HuH-7 (cell line): ENCODE measurements around the gene TFF3.

Experiments
- DNase-seq: peaks from one replicate; pipeline ENCODE4 v3.0.0; 2011; ENCODE audit warnings: low spot score

TFF3 gene, protein sequence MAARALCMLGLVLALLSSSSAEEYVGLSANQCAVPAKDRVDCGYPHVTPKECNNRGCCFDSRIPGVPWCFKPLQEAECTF

DNA sequence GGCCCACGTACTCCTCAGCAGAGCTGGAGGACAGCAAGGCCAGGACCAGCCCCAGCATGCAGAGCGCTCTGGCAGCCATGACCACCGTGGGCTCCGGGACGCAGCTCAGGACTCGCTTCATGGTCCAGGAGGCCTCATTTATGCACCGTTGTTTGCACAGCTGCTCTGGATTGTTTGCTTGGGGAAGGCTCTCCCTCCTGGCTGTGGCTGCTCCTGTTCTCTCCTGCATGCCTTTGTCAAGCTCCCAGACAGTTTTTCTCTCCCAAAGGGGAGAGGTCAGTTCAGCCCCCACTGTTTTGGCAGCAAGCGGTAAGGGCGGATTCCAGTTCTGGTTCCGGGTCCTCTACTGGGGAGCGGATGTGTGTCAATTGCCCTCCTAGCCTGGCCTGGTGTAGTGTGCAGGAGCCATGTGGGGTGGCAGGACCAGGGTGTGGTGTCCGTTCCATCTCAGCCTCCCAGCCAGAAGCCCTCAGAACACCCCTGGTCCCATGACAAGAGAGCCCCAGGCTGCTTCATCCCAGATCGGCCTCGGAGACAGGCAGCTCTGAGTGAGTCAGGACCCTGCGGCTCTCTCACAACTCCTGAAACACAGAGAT, at the start of gene TFF3:
TFF3 (minus strand) TSS at position 114 of the 596 bp plus-strand sequence; CDS start at position 79, 35 bp downstream.
- peak; percentile 67 for DNase-seq

DNA sequence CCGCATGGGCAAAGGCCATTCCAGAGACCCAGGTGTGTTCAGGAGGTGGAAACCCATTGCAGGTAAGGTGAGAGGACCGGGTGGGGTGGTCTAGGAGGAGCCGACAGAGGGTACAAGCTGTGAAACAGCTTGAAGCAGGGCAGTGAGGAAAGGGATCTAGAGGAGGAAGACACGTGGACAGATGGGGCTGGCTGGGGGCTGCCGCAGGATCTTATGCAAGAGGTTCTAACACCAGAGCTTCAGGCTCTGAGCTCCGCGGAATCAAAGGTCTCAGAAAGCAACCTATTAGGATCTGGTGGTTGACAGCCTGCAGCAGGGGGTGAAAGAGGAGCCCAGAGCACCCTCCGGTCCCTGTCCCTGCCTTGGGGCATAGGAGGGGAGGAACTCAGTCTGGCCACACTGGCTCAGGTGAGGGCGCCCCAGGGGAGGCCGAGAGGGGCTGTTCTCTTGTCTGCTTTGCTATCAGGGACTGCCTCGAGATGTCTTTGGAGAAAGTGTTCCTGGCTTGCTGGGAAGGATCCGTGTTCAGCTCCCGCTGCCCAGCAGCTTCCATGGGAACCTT, 49.2 kb upstream of the TFF3 start:
- no peak for DNase-seq

DNA sequence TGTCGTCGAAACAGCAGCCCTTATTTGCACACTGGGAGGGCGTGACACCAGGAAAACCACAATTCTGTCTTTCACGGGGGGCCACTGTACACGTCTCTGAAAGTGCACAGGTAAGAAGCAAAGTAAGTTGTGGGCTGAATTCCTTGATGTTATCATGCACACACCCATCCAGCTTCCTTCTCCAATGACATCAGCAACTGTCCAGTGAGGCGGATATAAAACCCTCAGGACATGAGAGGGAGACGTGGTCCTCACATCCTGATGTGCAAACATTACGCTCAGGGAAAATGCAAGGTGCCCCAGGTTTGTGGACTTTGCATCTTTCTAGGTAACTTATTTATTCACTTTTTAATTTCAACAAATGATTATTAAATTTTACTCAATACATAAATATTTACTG, 48.1 kb upstream of the TFF3 start:
- DNase-seq: no peak

DNA sequence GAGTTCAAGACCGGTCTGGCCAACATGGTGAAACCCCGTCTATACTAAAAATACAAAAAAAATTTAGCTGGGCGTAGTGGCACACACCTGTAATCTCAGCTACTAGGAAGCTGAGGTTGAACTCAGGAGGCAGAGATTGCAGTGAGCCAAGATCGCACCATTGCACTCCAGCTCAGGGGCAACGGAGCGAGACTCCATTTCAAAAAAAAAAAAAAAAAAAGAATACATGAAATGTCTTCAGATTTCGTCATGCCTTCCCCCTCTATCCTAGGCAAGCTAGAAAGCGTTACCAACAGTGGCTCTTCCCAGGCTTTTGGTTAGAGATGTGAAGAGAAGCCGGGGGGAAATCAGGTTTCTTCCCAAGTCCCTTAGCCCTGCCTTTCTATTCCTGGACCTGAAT, 47.5 kb upstream of the TFF3 start:
- DNase-seq: no peak

DNA sequence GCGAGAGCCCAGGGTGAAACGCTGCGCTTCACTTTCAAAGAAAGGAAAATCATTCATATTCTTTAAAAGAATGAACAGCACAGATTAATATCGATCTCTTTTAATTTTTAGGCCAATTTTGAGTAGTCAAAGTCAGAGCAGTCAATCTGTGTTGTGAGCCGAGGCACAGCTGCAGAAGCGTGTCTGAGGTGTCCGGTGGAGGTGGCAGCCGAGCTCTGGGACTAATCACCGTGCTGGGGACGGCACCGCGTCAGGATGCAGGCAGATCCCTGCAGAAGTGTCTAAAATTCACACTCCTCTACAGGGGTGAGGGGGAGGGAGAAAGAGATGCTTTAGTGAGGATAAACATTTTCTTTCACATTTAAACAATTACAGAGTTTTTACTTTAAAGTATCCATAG, 47.0 kb upstream of the TFF3 start:
- no peak for DNase-seq

DNA sequence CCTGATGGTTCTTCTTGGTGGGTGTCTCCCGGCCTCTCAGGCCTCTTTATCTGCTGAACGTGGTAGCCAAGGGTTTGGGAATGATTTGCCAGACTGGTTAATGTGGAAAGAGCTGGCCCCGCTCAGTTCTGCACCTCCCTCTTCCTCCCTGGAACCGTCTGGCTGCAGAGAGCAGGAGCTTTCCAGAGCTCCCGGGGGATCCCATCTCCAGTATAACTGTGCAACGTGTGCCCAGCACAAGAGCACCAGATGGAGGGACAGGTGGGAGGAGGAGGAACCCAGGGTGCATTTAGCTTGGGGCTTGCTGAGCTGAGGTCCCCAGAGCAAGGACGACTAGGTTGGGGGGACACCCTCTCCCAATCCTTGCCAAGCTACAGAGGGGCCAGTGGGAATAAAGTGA, 46.1 kb upstream of the TFF3 start:
- no peak for DNase-seq

DNA sequence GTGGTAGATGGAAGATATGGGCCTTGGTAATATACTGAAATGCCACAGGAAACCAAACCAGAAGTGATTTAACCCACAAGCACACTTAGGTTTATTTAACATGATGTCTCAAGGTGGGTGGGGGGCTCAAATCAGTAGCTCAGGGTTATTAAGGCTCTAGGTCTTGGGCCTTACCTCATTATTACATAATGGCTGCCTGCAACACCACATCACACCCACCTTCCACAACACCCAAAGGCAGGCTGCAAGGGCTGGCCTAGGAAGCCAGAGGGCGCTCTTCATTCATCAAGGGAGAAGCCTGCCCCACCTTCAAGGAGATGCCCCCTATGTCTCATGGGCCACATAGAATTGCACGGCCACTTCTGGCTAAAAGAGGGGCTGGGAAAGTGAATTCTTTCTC, 45.1 kb upstream of the TFF3 start:
- no peak for DNase-seq

DNA sequence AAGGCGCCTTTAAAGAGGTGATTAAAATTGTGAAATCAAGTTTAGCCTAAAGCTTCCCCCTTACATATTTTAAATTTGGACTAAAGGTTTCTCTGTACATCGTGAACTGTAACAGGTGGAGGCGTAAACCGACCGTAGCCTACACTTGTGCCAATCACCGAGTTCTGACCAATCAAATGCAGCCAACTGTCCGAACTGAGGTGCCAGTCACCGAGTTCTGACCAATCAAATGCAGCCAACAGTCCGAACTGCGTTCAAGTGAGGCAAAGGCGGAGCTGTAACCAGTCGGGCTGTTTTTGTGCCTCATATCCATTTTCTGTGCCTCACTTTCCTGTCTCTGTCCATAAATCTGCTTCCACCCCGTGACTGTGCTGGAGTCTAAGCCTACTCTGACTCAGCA, 43.7 kb upstream of the TFF3 start:
- no peak for DNase-seq

DNA sequence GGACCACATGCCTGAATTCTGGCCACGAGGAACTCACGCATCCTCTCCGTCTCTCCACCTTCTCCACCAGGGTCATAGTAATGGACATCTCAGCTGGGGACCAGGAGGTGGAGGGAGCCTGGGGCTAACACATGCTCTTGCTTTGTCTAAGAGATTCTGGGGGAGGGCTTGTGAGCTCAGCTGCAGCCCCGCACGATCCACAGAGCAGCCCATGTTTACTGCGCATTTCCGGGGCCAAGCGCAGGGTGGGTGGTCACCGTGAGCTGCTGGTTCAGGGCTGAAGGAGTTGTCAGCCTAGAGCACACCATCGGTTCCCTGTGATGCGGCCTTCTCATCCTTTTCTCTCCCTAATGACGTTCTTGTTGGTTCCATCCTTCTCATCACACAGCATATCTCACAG, 43.1 kb upstream of the TFF3 start:
- no peak for DNase-seq

DNA sequence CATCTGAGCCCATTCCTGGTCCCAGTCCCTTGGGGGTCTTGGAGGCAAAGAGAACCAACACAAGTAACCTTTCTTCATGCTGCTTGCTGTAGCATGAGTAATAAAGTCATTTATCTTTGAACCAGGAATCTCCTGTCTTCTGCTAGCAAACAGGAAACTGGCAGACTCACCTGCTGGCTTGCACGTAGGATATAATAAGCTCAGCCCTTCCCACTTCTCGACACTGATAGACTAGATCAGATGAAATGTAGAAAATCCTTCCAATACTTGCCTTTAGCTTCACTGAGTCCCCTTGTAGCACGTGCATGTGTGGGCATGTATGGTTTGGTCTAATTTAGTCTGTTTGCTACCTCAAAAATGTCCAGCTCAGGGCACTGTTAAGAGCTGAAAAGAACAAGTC, 42.1 kb upstream of the TFF3 start:
- no peak for DNase-seq

DNA sequence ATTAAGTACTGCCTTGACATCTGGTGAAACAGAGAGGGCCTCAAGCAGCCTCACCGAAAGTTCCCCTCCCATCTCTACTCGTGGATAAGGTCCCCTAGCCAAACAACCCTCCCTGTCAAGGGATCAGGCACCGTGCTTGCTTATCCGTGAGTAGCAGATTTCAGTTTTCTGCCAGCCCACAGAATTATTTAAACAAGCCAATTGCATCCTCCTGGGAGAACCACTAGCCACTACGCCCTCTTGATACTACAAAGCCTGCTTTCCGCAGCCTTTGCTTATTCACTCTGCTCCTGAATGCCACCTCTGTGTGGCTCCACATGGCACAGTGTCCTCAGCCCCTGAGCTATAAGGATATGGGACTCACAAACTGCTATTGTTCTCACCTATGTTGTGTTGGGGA, 41.4 kb upstream of the TFF3 start:
- DNase-seq: no peak

DNA sequence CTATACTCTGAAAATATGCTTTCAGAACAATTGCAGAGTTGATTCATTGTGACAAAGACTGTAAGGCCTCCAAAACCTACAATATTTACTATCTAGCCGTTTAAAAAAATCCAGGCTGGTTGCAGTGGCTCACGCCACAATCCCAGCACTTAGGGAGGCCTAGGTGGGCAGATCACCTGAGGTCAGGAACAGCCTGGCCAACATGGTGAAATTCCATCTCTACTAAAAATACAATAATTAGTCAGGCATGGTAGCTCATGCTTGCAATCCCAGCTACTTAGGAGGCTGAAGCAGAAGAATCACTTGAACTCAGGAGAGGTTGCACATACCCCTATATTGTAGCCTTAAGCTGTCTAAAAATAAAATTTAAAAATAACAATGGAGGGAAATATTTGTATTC, 40.8 kb upstream of the TFF3 start:
- DNase-seq: no peak

DNA sequence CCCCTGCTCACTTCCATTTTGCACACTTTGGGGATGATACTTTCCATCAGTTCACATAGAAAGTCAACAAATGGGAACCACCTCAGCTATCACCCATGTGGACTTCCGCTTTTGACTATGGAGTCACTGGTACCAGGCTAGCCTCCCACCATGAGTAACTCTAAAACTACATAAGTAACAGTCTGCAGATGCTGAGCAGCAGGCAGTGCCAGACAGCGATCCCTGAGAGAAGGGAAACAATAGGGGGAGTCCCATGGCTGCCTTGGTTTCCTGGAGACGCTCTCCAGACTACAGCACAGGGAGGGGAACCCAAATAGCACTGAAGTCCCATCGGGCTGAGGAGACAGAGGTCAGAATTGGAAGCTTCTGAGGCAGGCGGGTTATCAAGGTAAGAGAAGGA, 38.4 kb upstream of the TFF3 start:
- no peak for DNase-seq

DNA sequence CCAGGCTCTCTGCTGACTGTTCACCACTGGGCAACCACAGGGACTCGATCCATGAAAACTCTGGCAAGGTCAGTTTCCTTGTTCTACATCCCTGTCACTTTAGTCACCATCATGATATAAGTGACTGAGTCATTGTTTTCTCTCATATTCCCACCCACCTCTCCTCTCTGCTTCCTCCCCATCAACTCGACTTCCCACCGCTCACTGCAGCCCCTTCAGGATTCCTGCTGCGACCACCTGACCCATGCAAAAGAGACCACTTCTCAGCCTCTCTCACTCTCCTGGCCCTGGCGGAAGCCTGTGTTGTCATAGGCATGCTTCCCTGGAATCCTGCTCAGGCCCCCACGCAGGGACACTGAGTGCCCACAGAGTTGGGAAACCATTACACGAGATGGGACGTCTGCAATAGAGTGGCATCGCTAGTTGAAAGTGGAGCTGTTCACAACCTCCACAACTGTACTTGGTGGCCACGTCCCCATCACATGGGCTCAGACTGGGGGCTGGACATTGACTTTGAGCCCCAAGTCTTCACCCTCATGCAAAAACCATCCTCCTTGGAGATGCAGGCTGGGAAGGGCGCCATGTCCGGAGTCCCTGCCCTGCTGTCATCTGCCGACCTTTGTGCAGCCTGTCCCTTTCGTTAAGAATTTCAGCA, 37.4 kb upstream of the TFF3 start:
- no peak for DNase-seq

DNA sequence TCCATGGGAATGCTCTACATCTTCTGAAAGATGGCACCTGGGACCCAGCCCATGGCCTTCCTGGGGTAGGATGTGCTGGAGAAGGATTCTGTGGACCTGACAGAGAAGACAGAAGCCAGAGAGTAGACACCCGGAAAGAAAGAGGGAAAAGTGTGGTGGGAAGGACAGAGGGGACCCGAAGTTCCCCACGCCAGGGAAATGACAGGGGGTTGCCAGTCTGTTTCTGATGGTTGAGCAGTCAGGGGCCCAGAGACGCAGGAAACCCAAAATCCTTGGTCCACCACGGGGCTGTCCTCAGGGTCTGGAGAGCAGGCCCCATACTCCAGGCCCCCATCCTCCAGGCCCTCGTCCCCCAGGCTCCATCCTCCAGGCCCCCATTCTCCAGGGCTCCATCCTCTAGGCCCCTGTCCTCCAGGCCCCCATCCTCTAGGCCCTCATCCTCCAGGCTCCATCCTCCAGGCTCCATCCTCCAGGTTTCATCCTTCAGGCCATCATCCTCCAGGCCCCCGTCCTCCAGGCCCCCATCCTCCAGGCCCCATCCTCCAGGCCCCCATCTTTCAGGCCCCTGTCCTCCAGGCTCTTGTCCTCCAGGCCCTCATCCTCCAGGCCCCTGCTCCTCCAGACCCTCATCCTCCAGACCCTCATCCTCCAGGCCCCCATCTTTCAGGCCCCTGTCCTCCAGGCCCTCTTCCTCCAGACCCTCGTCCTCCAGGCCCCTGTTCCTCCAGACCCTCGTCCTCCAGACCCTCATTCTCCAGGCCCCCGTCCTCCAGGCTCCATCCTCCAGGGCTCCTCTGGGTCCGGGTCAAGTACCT, 36.6 kb upstream of the TFF3 start:
- no peak for DNase-seq

DNA sequence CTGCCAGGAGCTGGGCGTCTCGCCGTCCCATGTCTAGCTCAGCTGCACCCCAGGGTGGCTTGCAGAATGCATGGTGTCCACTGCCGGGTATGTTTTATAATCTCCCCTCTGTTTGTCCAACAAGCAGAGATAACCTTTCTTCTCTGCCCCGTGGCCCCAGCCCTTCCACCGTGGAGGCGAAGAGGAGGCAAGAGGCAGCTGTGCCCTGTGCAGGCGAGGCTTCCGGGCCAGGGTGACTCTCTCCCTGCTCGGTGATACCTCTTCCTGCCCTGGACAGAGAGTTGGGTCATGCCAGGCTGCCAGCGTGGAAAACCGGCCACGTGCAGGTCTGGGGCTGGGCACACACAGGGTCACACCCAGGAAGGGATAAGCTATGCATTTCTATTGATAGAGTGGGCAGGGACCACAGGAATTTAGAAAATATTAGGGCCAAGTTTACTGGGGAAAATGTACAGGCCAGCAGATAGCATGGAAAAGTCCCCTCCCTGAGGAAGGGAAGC, 35.8 kb upstream of the TFF3 start, which contains the start of gene TFF2:
TFF2 (minus strand) TSS at position 68 of the 500 bp plus-strand sequence; CDS start at position 31, 37 bp downstream.
- DNase-seq: no peak

DNA sequence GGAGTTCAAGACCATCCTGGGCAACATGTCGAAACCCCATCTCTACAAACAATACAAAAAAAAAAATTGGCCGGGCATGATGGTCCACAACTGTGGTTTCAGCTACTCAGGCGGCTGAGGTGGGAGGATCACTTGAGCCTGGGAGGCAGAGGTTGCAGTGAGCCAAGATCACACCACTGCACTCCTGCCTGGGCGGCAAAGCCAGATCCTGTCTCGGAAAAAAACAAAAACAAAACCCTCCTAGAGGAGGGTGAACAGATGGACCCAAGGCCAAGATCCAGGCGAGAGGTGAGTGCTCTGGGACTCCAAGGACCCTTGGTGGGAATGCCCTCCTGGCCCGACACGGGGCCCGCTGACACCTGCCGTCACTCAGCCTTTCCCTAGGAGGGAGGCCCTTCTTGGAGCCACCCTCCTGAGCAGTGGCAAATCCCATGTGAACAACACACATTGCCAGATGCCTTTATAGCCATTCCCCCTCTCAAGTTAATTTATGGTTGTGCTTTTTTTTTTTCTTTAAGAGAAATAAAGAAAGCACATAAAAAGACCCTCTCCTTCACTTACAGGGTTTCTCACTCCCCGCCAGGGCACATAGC, 35.2 kb upstream of the TFF3 start:
- no peak for DNase-seq

DNA sequence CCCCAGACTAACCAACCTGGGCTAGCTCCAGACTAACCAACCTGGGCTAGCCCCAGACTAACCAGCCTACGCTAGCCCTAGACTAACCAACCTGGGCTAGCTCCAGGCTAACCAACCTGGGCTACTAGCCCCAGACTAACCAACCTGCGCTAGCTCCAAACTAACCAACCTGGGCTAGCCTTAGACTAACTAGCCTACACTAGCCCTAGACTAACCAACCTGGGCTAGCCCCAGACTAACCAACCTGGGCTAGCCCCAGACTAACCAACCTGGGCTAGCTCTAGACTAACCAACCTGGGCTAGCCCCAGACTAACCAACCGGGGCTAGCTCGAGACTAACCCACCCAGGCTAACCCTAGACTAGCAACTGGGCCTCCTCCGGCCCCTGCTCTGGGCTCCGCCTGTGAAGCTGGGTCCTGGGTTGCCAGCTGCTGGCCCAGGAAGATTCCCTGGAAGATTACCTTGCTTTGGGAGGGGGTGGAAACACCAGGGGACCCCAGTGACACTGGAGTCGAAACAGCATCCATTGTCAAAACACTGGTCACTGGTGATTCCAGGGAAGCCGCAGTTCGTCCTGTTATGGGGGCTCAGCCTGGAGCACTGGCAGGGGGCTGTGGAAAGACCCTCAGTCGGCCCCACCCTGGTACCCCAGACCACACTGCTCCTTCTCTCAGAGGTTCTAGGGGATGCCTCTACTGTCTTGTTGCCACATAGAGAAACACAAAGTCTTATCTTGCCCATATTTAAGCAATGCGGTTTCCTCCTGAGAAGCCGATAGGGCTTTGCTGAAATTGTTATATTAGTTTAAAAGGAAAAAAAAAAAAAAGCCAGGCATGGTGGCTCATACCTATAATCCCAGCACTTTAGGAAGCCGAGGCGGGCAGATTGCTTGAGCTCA, 34.5 kb upstream of the TFF3 start:
- DNase-seq: no peak

DNA sequence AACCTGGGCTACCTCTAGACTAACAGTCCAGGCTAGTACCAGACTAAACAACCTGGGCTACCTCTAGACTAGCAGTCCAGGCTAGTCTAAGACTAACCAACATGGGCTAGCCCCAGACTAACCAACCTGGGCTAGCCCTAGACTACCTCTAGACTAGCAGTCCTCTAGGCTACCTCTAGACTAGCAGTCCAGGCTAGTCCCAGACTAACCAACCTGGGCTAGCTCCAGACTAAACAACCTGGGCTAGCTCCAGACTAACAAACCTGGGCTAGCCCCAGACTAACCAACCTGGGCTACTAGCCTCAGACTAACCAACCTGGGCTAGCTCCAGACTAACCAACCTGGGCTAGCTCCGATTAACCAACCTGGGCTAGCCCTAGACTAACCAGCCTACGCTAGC, 33.6 kb upstream of the TFF3 start:
- no peak for DNase-seq

DNA sequence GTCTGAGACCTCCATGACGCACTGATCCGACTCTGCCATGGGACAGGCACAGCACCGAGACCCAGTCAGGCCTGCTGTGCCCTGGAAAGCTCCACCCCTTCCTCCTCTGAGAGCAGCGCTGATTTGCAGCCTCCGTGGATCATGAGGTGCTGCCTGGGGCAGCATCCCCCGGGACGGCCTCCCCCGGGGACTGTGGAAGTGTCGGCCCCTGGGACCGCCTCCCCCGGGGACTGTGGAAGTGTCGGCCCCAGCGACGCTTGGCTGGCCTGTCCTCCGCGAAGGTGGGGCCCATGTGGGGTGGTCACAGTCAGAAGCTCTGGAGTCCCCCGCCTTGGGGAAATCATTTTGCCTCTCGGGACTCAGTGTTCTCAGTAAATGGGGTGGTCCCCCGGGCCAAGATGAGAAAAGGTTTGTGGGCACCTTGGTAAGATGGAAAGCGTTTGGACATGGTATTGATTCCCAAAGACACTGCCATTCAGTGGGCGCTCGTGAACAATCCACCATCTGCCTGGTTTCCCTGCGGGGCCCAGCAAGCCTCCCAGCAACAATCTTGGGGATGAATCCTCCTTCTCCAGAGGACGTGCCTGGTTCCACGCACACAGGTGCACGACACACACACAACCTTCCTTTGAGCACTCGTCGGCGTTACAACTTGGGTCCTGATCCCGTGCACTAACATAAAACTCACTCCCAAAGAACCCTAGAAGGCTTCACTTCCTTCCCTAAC, 32.6 kb upstream of the TFF3 start:
- DNase-seq: no peak
